K562 (cell line): ENCODE results near the gene KHSRP. TPM values are rescaled to one million over a fixed set of nuclear protein-coding genes. Genes with fewer than 3 reads are reported as not detected.

Experiments used
- EP300 ChIP-seq: IDR thresholded peaks from 2 replicates; pipeline ENCODE4 v1.6.1; 2012; ENCODE audit warnings: low read length, improper control_type of control experiment
- HDAC1 ChIP-seq, 2 experiments: fragments of 450-650 bp; IDR thresholded peaks; 2 replicates each; pipeline ENCODE4 v1.6.1; 2016 to 2017; ENCODE audit warnings: inconsistent platforms in 1 of 2, mild to moderate bottlenecking in 1 of 2, moderate library complexity in 1 of 2
- HOXB6 ChIP-seq: fragments of 250-450 bp; sonication (Bioruptor Pico); IDR thresholded peaks from 2 replicates; pipeline ENCODE4 v1.5.1; 2022; ENCODE audit warnings: mild to moderate bottlenecking, borderline replicate concordance
- POLR3A ChIP-seq: IDR thresholded peaks from 2 replicates; pipeline ENCODE4 v1.6.1; 2011; ENCODE audit warnings: borderline replicate concordance, mild to moderate bottlenecking, moderate library complexity; ENCODE audit not compliant: insufficient read length, insufficient read depth; ENCODE audit errors: extremely low read depth
- RB1 ChIP-seq: fragments of 450-650 bp; IDR thresholded peaks from 2 replicates; pipeline ENCODE4 v1.6.1; 2017; ENCODE audit warnings: low read depth, mild to moderate bottlenecking
- RCOR1 ChIP-seq, 2 experiments: IDR thresholded peaks; 2 replicates each; pipeline ENCODE4 v1.6.1; 2012; ENCODE audit warnings: low read depth in 2 of 2, low read length in 2 of 2, borderline replicate concordance in 1 of 2, improper control_type of control experiment in 1 of 2
- ZNF780A ChIP-seq: fragments of 250-450 bp; sonication (Bioruptor Pico); IDR thresholded peaks from 2 replicates; pipeline ENCODE4 v1.5.0; 2021; ENCODE audit warnings: mild to moderate bottlenecking
- polyA plus RNA-seq, 8 experiments: library from polyadenylated mRNA; depleted of rRNA in 4 of 8; stranded (reverse) in 5 of 8; unstranded in 3 of 8; fragments of >200 nt; fragmentation: Nextera tagmentation in 2 of 8; fragmentation: Illumina TruSeq in 1 of 8; extraction: Ambion mirVana in 2 of 8; extraction: Trizol in 1 of 8; gene quantifications; 2 replicates each; pipeline versions ENCODE4 v1.2.1 to v1.2.3, GENCODE V29; 2011 to 2014; ENCODE audit warnings: inconsistent platforms in 1 of 8, missing spikeins in 1 of 8
- total RNA-seq, 7 experiments: library from RNA; depleted of rRNA in 6 of 7; stranded (reverse); fragments of >200 nt in 6 of 7; fragmentation: Illumina TruSeq in 2 of 7; extraction: Trizol in 2 of 7; gene quantifications; 2 replicates each; pipeline versions ENCODE4 v1.2.1 to v1.2.3, GENCODE V29; 2011 to 2021; ENCODE audit warnings: low replicate concordance in 1 of 7
- TF ChIP-seq, protein P1 (sequence below): fragments of 450-650 bp; IDR thresholded peaks from 2 replicates; pipeline ENCODE4 v1.6.1; 2016; ENCODE audit warnings: antibody characterized with exemption
- TF ChIP-seq, protein P2 (sequence below): sonication (generic); formaldehyde crosslinking; IDR thresholded peaks from 2 replicates; pipeline ENCODE4 v1.8.1; 2022; ENCODE audit warnings: missing genetic modification reagents
- TF ChIP-seq, protein P3 (sequence below): fragments of 250-450 bp; sonication (Bioruptor Pico); IDR thresholded peaks from 2 replicates; pipeline ENCODE4 v1.5.0; 2021; ENCODE audit warnings: mild to moderate bottlenecking, moderate library complexity
- TF ChIP-seq, protein P4 (sequence below): sonication (generic); formaldehyde crosslinking; IDR thresholded peaks from 2 replicates; pipeline ENCODE4 v1.8.0; 2023; ENCODE audit warnings: missing genetic modification reagents, mild to moderate bottlenecking, borderline replicate concordance
- TF ChIP-seq, protein P5 (sequence below): fragments of 450-650 bp; IDR thresholded peaks from one replicate; pipeline ENCODE4 v1.6.1; 2018; ENCODE audit warnings: mild to moderate bottlenecking, moderate library complexity; ENCODE audit not compliant: partially characterized antibody

The KHSRP gene
- total and polyA plus RNA-seq, 9 of the 15 experiments (the other 6 are each of a cell fraction or from before 2014, with no cell fraction given): 4.2 to 564 (median 139) TPM

DNA sequence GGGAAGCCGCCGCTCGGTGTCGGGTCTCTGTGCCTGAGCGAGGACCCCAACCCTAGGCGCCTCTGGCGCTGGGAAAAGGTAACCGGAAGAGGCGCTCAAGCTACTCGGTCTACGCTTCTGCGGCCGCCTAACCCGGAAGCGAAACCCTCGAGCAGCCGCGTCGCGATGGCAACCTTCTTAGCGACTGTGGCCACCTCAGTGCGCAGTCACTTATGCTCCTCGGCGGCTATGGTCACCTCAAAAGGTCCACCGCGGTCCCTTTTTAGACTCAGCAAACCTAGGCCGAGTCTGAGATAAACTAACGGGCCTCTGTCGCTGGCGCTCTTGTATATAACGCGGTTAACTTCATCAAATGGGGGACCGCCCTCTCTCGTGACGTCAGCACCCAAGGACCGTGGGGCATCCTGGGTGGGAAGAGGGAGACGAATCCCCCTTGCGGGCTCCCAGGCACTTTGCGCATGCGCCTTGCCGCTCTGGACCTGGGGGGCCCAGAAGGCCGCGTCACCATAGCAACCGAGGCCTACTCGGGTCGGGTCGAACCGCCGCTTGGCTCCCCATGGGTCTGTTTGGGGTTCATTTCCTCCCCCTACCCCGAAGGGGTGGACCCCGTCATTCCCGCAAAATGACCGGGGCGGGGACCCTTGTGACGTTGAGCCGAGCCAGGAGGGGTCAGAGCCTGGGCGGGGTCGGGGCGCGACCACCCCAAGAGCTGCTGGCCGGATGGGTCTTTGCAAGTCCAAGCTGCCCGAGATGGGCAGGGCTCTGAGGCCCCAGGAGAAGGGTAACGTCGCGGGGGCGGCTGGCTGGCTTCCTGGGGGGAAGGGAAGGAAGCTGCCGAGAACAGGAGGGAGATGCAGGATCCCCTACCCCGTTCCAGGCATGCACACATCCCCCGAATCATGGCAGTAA is 31.3 kb downstream of the KHSRP start, which contains the start of gene GTF2F1 (continued):
- TF ChIP-seq, protein P1, sequence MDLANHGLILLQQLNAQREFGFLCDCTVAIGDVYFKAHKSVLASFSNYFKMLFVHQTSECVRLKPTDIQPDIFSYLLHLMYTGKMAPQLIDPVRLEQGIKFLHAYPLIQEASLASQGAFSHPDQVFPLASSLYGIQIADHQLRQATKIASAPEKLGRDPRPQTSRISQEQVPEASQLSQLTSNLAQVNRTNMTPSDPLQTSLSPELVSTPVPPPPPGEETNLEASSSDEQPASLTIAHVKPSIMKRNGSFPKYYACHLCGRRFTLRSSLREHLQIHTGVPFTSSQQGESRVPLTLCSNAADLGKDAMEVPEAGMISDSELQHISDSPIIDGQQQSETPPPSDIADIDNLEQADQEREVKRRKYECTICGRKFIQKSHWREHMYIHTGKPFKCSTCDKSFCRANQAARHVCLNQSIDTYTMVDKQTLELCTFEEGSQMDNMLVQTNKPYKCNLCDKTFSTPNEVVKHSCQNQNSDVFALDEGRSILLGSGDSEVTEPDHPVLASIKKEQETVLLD: peak; percentile 78
- TF ChIP-seq HDAC1 (IDR thresholded peaks at IDR 0.05): peak in 1 of 2 experiments; percentile 79; a peak in 2 of 4 replicates
- TF ChIP-seq, protein P2, sequence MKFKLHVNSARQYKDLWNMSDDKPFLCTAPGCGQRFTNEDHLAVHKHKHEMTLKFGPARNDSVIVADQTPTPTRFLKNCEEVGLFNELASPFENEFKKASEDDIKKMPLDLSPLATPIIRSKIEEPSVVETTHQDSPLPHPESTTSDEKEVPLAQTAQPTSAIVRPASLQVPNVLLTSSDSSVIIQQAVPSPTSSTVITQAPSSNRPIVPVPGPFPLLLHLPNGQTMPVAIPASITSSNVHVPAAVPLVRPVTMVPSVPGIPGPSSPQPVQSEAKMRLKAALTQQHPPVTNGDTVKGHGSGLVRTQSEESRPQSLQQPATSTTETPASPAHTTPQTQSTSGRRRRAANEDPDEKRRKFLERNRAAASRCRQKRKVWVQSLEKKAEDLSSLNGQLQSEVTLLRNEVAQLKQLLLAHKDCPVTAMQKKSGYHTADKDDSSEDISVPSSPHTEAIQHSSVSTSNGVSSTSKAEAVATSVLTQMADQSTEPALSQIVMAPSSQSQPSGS (CRISPR knock-in tag): no peak
- TF ChIP-seq, protein P3, sequence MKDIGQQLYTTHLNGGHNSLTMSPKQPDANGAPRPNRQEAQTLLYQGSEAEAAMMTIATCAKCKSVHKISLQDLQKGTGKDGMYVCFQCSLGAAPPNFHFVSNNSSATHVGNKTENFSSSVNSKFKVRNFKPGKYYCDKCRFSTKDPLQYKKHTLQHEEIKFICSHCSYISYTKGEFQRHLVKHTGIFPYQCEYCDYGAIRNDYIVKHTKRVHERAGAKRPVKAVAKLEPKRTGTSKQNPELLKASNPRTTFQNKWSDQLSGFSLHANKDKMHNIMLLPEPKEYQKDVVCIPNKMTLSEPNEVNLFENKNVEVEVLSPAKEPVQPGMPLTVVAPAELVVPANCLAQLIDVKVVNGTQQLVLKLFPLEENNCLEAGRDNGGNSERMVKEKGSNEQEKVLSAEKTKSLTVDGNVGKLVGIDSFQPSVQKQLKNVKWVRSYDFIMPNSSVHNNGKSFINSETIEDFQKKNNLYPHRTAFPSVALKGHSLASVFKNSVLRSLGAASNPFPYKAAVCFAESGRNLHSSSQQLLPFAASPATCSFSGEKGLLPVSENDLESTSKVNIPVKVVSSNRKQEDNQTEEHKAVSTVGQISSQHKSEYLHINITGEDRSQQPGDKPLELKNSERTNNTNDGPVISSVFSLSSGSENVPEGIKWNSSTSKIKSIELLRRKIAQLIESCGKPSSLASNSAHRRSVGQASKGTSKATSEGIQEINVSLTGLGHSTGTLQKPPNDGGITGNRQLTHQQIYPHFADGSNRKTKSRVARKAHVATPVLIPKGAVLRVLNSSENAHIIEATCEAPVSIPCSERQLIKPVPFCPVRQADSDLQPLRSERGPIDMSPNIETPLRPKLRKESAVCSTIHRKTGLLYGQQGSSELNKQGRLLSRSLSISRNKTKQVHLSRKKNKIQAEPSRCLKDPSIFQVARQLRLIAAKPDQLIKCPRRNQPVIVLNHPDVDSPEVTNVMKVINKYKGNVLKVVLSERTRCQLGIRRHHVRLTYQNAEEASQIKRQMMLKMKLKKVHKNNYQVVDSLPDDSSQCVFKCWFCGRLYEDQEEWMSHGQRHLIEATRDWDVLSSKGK (CRISPR knock-in tag): no peak
- TF ChIP-seq EP300: no peak
- peak; percentile 44; the same call in 1 of the 2 replicates for TF ChIP-seq RB1
- TF ChIP-seq, protein P4, sequence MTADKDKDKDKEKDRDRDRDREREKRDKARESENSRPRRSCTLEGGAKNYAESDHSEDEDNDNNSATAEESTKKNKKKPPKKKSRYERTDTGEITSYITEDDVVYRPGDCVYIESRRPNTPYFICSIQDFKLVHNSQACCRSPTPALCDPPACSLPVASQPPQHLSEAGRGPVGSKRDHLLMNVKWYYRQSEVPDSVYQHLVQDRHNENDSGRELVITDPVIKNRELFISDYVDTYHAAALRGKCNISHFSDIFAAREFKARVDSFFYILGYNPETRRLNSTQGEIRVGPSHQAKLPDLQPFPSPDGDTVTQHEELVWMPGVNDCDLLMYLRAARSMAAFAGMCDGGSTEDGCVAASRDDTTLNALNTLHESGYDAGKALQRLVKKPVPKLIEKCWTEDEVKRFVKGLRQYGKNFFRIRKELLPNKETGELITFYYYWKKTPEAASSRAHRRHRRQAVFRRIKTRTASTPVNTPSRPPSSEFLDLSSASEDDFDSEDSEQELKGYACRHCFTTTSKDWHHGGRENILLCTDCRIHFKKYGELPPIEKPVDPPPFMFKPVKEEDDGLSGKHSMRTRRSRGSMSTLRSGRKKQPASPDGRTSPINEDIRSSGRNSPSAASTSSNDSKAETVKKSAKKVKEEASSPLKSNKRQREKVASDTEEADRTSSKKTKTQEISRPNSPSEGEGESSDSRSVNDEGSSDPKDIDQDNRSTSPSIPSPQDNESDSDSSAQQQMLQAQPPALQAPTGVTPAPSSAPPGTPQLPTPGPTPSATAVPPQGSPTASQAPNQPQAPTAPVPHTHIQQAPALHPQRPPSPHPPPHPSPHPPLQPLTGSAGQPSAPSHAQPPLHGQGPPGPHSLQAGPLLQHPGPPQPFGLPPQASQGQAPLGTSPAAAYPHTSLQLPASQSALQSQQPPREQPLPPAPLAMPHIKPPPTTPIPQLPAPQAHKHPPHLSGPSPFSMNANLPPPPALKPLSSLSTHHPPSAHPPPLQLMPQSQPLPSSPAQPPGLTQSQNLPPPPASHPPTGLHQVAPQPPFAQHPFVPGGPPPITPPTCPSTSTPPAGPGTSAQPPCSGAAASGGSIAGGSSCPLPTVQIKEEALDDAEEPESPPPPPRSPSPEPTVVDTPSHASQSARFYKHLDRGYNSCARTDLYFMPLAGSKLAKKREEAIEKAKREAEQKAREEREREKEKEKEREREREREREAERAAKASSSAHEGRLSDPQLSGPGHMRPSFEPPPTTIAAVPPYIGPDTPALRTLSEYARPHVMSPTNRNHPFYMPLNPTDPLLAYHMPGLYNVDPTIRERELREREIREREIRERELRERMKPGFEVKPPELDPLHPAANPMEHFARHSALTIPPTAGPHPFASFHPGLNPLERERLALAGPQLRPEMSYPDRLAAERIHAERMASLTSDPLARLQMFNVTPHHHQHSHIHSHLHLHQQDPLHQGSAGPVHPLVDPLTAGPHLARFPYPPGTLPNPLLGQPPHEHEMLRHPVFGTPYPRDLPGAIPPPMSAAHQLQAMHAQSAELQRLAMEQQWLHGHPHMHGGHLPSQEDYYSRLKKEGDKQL: no peak
- no peak for TF ChIP-seq POLR3A
- no peak for TF ChIP-seq HOXB6 (CRISPR knock-in tag)
- TF ChIP-seq, protein P5, sequence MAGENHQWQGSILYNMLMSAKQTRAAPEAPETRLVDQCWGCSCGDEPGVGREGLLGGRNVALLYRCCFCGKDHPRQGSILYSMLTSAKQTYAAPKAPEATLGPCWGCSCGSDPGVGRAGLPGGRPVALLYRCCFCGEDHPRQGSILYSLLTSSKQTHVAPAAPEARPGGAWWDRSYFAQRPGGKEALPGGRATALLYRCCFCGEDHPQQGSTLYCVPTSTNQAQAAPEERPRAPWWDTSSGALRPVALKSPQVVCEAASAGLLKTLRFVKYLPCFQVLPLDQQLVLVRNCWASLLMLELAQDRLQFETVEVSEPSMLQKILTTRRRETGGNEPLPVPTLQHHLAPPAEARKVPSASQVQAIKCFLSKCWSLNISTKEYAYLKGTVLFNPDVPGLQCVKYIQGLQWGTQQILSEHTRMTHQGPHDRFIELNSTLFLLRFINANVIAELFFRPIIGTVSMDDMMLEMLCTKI: no peak
- no peak for TF ChIP-seq RCOR1 (IDR thresholded peaks at IDR 0.05; ENCODE audit: borderline replicate concordance in 1 of 2, low read depth in 2 of 2, low read length in 2 of 2)
- no peak for TF ChIP-seq ZNF780A (CRISPR knock-in tag)
